Measurements from ENCODE around the gene ADIPOR2. TPM values are rescaled to one million over a fixed set of nuclear protein-coding genes. Genes with fewer than 3 reads are reported as not detected.
"Not testable (repeated sequence)": the region's sequence is repeated elsewhere in the genome, so short reads cannot be mapped to it uniquely, and the experiment has no call there.

The ADIPOR2 gene
- total RNA-seq, 1 experiment from 2014 or later, result 45.3 TPM

DNA sequence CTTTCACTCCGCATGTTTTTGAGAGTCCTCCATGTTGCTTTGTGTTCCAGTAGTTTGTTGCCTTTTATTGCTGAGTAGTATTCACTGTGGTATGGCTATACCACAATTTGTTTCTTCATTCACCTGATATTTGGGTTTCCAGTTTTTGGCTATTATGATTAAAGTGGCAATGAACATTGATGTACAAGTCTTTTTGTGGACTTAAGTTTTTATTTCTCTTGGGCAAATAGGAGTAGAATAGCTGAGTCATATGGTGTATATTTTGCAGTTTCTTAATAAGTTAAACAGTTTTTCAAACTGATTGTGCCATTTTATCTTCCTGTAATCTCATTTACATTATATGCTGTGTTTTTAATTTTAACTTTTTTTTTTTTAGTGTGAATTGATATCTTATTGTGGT, 16.2 kb downstream of the ADIPOR2 start:
- Histone ChIP-seq H3K14ac (ENCODE audit: insufficient read depth, low read length) (no peak overlapping the region), H2BK5ac (ENCODE audit: insufficient read length, low read length) (no peak overlapping the region), H3K27me3 (ENCODE audit: insufficient read depth, low read length) (no peaks in the 10 kb centered on the region), H3K4ac (ENCODE audit: low read depth, low read length) (no peak overlapping the region), H2AFZ (ENCODE audit: low read length) (no peak overlapping the region), H3K18ac (ENCODE audit: insufficient read length, low read depth, low read length) (no peak overlapping the region), H3K79me2 (ENCODE audit: insufficient read depth, low read length) (peaks cover 23% of the 10 kb centered on the region; the same call in 1 of the 2 replicates), H2AK5ac (ENCODE audit: insufficient read length, low read length) (no peak overlapping the region), H3K23me2 (ENCODE audit: insufficient read length, low read depth, low read length, poor library complexity, severe bottlenecking) (no peaks in the 10 kb centered on the region), H3T11ph (ENCODE audit: low read length) (no peak overlapping the region), H4K20me1 (ENCODE audit: control insufficient read depth, insufficient read depth, insufficient read length) (no peaks in the 10 kb centered on the region), H3K4me2 (ENCODE audit: insufficient read depth, insufficient read length, low read length) (no peak overlapping the region), H3K79me1 (ENCODE audit: insufficient read depth, low read depth, low read length, poor library complexity, severe bottlenecking) (peaks cover 5% of the 10 kb centered on the region), H3K23ac (ENCODE audit: insufficient read length, low read depth, low read length) (no peak overlapping the region), H2BK20ac (ENCODE audit: low read depth, low read length, poor library complexity, severe bottlenecking) (no peak overlapping the region), H4K8ac (replicated peaks; ENCODE audit: insufficient read length, low read depth, low read length) (no peak overlapping the region), H3K27ac (ENCODE audit: insufficient read length, low read depth, low read length) (no peak overlapping the region), H3K56ac (ENCODE audit: insufficient read length, low read depth, low read length) (no peak overlapping the region), H3K9me3 (ENCODE audit: control insufficient read depth, low read depth, low read length) (no peaks in the 10 kb centered on the region), H2BK15ac (ENCODE audit: low read depth, low read length) (no peak overlapping the region), H2BK12ac (ENCODE audit: insufficient read length, low read depth, low read length) (no peak overlapping the region), H3K4me1 (ENCODE audit: insufficient read depth, low read length) (no peaks in the 10 kb centered on the region), H2BK120ac (ENCODE audit: low read depth, low read length, poor library complexity, severe bottlenecking) (no peak overlapping the region), H4K5ac (ENCODE audit: insufficient read length, low read depth, low read length) (no peak overlapping the region), H4K91ac (ENCODE audit: insufficient read length, low read depth, low read length) (no peak overlapping the region), H3K9ac (ENCODE audit: extremely low read depth, insufficient read length, low read length) (no peak overlapping the region)
- Mint-ChIP-seq H3K9me3 (peaks cover 0 to 5% of the 10 kb centered on the region in 2 experiments; a peak in 2 of 5 replicates), H3K27me3 (ENCODE audit: low read depth) (no peaks in the 10 kb centered on the region), H3K4me1 (peaks cover 3 to 14% of the 10 kb centered on the region in 2 experiments; a peak in 3 of 4 replicates), H3K36me3 (ENCODE audit: insufficient read depth in 1 of 3, low read depth in 3 of 3) (peaks cover 4 to 16% (median 9%) of the 10 kb centered on the region in 3 experiments; a peak in 6 of 7 replicates), H3K27ac (no peak overlapping the region), H3K4me3 (no peak overlapping the region)
- WGBS (ENCODE audit: extremely low coverage, insufficient read length, low lambda C conversion rate), result no CpG with 5 or more reads among the region's 1 CpG
- TF ChIP-seq, protein P1, sequence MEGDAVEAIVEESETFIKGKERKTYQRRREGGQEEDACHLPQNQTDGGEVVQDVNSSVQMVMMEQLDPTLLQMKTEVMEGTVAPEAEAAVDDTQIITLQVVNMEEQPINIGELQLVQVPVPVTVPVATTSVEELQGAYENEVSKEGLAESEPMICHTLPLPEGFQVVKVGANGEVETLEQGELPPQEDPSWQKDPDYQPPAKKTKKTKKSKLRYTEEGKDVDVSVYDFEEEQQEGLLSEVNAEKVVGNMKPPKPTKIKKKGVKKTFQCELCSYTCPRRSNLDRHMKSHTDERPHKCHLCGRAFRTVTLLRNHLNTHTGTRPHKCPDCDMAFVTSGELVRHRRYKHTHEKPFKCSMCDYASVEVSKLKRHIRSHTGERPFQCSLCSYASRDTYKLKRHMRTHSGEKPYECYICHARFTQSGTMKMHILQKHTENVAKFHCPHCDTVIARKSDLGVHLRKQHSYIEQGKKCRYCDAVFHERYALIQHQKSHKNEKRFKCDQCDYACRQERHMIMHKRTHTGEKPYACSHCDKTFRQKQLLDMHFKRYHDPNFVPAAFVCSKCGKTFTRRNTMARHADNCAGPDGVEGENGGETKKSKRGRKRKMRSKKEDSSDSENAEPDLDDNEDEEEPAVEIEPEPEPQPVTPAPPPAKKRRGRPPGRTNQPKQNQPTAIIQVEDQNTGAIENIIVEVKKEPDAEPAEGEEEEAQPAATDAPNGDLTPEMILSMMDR (conservative IDR thresholded peaks at IDR 0.05), result no peak
- DNase-seq, result no peak

DNA sequence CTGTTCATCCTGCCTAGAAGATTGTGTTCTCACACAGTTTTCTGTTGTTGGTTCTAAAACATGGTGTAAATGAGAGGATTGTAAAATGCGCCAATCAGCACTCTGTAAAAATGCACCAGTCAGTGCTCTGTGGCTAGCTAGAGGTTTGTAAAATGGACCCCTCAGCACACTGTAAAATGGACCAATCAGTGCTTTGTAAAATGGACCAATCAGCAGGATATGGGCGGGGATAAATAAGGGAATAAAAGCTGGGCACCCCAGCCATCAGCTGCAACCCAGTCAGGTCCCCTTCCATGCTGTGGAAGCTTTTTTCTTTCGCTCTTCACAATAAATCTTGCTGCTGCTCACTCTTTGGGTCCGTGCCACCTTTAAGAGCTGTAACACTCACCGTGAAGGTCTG, 19.1 kb downstream of the ADIPOR2 start:
- peaks cover 5 to 14% of the 10 kb centered on the region in 2 experiments; a peak in 3 of 4 replicates for H3K4me1 Mint-ChIP-seq
- not testable (repeated sequence) for H2BK15ac ChIP-seq (ENCODE audit: low read depth, low read length); H3K9me3 ChIP-seq (ENCODE audit: control insufficient read depth, low read depth, low read length); H3K4me2 ChIP-seq (ENCODE audit: insufficient read depth, insufficient read length, low read length); H4K5ac ChIP-seq (ENCODE audit: insufficient read length, low read depth, low read length); H3K4me3 Mint-ChIP-seq; H3K9ac ChIP-seq (ENCODE audit: extremely low read depth, insufficient read length, low read length); H2BK5ac ChIP-seq (ENCODE audit: insufficient read length, low read length); H4K91ac ChIP-seq (ENCODE audit: insufficient read length, low read depth, low read length); H3K23me2 ChIP-seq (ENCODE audit: insufficient read length, low read depth, low read length, poor library complexity, severe bottlenecking); DNase-seq; H3K27ac ChIP-seq (ENCODE audit: insufficient read length, low read depth, low read length); H2AFZ ChIP-seq (ENCODE audit: low read length); H3K27me3 Mint-ChIP-seq (ENCODE audit: low read depth); H2BK20ac ChIP-seq (ENCODE audit: low read depth, low read length, poor library complexity, severe bottlenecking); H3K4me1 ChIP-seq (ENCODE audit: insufficient read depth, low read length); H4K8ac ChIP-seq (replicated peaks; ENCODE audit: insufficient read length, low read depth, low read length); H3K23ac ChIP-seq (ENCODE audit: insufficient read length, low read depth, low read length); H3K14ac ChIP-seq (ENCODE audit: insufficient read depth, low read length); H3T11ph ChIP-seq (ENCODE audit: low read length); H2BK120ac ChIP-seq (ENCODE audit: low read depth, low read length, poor library complexity, severe bottlenecking); H2AK5ac ChIP-seq (ENCODE audit: insufficient read length, low read length); H3K18ac ChIP-seq (ENCODE audit: insufficient read length, low read depth, low read length); H2BK12ac ChIP-seq (ENCODE audit: insufficient read length, low read depth, low read length); H3K79me1 ChIP-seq (ENCODE audit: insufficient read depth, low read depth, low read length, poor library complexity, severe bottlenecking); H3K27me3 ChIP-seq (ENCODE audit: insufficient read depth, low read length); H4K20me1 ChIP-seq (ENCODE audit: control insufficient read depth, insufficient read depth, insufficient read length); H3K56ac ChIP-seq (ENCODE audit: insufficient read length, low read depth, low read length); H3K4ac ChIP-seq (ENCODE audit: low read depth, low read length)
- H3K79me2 ChIP-seq (ENCODE audit: insufficient read depth, low read length), result peaks cover 29% of the 10 kb centered on the region; the same call in 1 of the 2 replicates
- H3K9me3 Mint-ChIP-seq, result peaks cover 3 to 16% of the 10 kb centered on the region in 2 experiments
- WGBS (ENCODE audit: extremely low coverage, insufficient read length, low lambda C conversion rate), result no CpG with 5 or more reads among the region's 5 CpGs
- peaks cover 17 to 29% (median 28%) of the 10 kb centered on the region in 3 experiments for H3K36me3 Mint-ChIP-seq (ENCODE audit: insufficient read depth in 1 of 3, low read depth in 3 of 3)
- 0 out of 7 replicates have a peak overlapping the region, but pooled peaks of 1 of the 3 experiments have one; percentile 76 for H3K27ac Mint-ChIP-seq
